ENCODE measurements around the gene MPG. TPM values are rescaled to one million over a fixed set of nuclear protein-coding genes. Genes with fewer than 3 reads are reported as not detected.

Gene MPG
- total and polyA plus RNA-seq, 8 donors = 19.2 to 62.5 (median 27.6) TPM

DNA sequence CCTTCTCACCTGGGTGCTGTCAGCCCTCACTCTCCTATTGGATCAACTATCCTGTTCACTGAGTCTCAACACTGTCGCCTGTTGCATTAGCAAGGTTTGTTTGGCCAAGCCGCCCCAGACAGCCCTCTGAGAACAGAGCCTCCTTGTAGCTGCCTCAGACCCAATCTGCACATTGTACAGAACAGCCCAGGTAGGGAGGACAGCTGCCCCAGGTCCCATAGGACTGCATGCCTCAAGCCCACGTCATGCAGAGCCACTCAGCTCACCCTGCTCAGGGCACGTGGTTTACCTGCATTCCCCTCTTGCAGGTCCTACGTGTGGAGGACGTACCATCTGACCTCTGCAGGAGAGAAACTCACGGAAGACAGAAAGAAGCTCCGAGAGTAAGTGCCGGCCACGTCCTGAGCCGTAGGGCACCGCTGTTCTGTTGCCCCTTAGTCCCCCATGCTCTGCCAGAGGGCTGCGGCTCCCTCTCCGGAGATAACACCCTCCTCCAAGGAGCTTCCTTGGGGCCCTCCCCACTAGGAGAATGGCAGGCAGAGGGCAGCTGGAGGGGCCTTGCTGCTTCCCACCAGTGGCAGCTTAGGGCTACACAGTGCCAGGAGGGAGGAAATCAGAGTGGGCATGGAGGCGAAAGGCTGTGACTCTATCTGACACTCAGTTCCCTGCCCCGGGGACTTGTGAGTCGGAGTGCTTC lies 21.6 kb upstream of the MPG start:
- Histone ChIP-seq H3K36me3 (peaks cover 0 to 16% (median 0%) of the 10 kb centered on the region in 3 donors), H3K9me3 (no peaks in the 10 kb centered on the region), H3K27me3 (no peaks in the 10 kb centered on the region), H3K27ac (no peak overlapping the region), H3K4me1 (peaks cover 0 to 5% (median 0%) of the 10 kb centered on the region in 3 donors), H3K4me3 (no peak overlapping the region)
- WGBS, 2 donors = 89 to 91% methylated on average over 17 of the region's 17 CpGs
- DNase-seq (peak in 4 of 6 donors; percentile 10 to 49 (median 33)), ATAC-seq (no peak), FAIRE-seq (no peak)
- intact Hi-C loops (cut with DNase I) = no loop called here
- TF ChIP-seq, protein P1, sequence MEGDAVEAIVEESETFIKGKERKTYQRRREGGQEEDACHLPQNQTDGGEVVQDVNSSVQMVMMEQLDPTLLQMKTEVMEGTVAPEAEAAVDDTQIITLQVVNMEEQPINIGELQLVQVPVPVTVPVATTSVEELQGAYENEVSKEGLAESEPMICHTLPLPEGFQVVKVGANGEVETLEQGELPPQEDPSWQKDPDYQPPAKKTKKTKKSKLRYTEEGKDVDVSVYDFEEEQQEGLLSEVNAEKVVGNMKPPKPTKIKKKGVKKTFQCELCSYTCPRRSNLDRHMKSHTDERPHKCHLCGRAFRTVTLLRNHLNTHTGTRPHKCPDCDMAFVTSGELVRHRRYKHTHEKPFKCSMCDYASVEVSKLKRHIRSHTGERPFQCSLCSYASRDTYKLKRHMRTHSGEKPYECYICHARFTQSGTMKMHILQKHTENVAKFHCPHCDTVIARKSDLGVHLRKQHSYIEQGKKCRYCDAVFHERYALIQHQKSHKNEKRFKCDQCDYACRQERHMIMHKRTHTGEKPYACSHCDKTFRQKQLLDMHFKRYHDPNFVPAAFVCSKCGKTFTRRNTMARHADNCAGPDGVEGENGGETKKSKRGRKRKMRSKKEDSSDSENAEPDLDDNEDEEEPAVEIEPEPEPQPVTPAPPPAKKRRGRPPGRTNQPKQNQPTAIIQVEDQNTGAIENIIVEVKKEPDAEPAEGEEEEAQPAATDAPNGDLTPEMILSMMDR (IDR thresholded peaks at IDR 0.05) = no peak

DNA sequence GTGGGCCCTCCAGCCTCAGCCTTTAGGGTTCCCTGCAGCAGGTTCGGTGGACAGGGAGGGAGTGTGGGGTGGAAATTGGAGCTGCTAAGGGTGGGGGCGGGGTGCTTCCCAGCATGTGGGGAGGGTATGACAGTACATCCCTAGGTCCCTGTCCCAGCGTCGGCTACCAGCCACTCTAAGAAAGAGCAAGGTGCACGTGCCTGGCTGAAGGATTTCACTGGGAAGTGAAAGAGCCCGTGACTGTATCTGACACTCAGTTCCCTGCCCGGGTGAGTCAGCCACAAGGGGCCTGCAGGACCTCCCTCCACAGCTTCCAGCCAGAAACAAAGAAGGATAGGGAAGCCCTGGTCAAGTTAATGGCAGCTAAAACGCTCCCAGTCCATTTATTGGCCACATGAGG lies 20.3 kb upstream of the MPG start:
- no peaks in the 10 kb centered on the region for H3K27me3 ChIP-seq
- no peak for ATAC-seq
- intact Hi-C loops (cut with DNase I) = no loop called here
- TF ChIP-seq, protein P1 (IDR thresholded peaks at IDR 0.05) = no peak
- no peaks in the 10 kb centered on the region for H3K9me3 ChIP-seq
- H3K4me3 ChIP-seq = no peak overlapping the region
- peaks cover 0 to 5% (median 0%) of the 10 kb centered on the region in 3 donors for H3K4me1 ChIP-seq
- no peak overlapping the region for H3K27ac ChIP-seq
- peak in 1 of 6 donors; percentile 35 for DNase-seq
- peaks cover 0 to 17% (median 3%) of the 10 kb centered on the region in 3 donors for H3K36me3 ChIP-seq
- FAIRE-seq = no peak
- 79 to 82% methylated on average over 8 of the region's 8 CpGs for WGBS, 2 donors

DNA sequence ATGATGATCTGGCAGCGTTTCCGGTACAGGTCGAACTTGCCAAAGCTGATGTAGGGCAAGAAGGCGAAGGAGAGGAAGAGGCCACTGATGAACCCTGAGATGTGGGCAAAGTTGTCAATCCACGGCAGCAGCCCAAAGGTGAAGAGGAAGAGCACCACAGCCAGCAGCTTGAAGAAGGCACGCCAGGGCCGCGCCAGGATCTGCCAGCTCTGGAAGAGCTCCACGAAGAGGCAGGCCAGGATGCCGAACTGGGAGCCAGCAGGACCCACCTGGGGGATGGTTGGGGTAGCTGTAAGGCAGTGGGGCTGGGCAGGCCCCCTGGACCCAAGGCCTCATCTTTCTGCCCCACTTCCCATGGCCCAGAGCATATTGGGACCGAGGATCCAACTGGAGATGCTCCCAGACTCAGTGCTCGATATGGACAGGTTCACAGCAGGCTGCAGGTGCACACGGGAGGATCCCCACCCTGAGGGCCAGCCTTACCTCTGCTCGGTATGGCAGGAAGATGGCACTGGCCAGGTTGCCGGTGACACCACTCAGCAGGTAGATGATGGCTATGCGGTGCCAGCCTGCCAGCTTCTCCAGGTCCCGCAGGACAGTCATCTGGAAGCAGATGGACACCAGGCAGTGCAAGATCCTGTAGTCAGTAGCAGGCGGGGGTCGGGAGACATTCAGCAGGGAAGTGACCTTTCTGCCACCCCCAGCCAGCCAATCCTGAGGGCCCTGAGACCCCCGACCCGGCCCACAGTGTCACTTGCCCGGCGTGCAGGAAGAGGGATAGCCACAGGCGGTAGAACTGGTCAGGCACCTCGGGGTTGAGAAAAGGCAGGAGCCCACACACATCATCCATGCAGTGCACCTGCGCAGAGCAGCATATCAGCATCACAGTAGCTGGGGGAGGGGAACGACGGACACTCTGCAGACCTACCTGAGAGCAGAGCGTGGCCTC lies 19.3 kb upstream of the MPG start:
- 77 to 83% methylated on average over 29 of the region's 29 CpGs for WGBS, 2 donors
- H3K9me3 ChIP-seq = no peaks in the 10 kb centered on the region
- H3K27me3 ChIP-seq = no peaks in the 10 kb centered on the region
- no peak for FAIRE-seq
- TF ChIP-seq, protein P1 (IDR thresholded peaks at IDR 0.05) = no peak
- intact Hi-C loops (cut with DNase I) = no loop called here
- H3K4me3 ChIP-seq = no peak overlapping the region
- no peak overlapping the region for H3K27ac ChIP-seq
- ATAC-seq = no peak
- peaks cover 0 to 5% (median 0%) of the 10 kb centered on the region in 3 donors for H3K4me1 ChIP-seq
- peaks cover 0 to 27% (median 3%) of the 10 kb centered on the region in 3 donors for H3K36me3 ChIP-seq
- peak in 3 of 6 donors; percentile 13 to 55 (median 17) for DNase-seq

DNA sequence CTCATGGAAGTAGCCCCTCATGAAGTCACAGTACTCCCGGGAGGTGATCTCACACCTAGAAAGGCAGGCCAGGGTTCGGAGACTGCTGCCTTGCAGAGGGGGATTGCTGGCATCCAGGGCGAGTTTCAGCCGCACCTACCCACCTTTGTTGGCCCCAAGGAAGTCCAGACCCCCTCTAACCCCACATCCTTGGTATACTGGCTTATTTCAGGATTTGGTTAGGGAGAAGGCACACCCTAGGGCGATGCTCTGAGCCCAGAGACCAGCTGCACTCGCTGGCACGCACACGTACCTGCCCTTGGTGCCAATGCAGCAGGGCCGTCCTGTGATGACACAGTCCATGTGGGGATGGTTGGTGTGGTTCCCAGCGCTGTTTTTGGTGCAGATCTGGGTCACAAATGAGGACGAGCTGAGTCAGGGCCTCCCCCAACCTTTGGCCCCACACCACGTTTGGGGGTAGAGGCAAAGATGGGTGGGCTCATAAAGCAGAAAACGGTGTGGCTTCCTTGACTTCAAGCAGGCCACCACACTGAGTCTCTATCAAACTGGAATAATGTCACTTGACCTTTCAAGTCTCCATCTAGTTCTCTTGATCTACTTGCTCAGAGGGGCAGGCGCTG lies 18.5 kb upstream of the MPG start:
- peak in 2 of 6 donors; percentile 6 to 9 for DNase-seq
- no peak overlapping the region for H3K27ac ChIP-seq
- no peak overlapping the region for H3K4me3 ChIP-seq
- TF ChIP-seq, protein P1 (IDR thresholded peaks at IDR 0.05) = no peak
- intact Hi-C loops (cut with DNase I) = no loop called here
- no peak for ATAC-seq
- FAIRE-seq = no peak
- H3K27me3 ChIP-seq = no peaks in the 10 kb centered on the region
- peaks cover 0 to 27% (median 3%) of the 10 kb centered on the region in 3 donors for H3K36me3 ChIP-seq
- H3K4me1 ChIP-seq = peaks cover 0 to under 1% (median 0%) of the 10 kb centered on the region in 3 donors
- H3K9me3 ChIP-seq = no peaks in the 10 kb centered on the region
- WGBS, 2 donors = 81 to 89% methylated on average over 14 of the region's 14 CpGs

All from pancreas (tissue), 10 donors.